Type B pancreatic cell (in vitro differentiated cells): ENCODE results near the gene STAG1. TPM values are rescaled to one million over a fixed set of nuclear protein-coding genes. Genes with fewer than 3 reads are reported as not detected.

Experiments used
- DNase-seq: peaks from one replicate; pipeline ENCODE4 v3.0.0; 2021; ENCODE audit warnings: mixed read lengths; ENCODE audit not compliant: unreplicated experiment; ENCODE audit errors: extremely low spot score
- H3K27ac Mint-ChIP-seq: 2 replicates; pipeline ENCODE4 v1.8.0; 2021; ENCODE audit warnings: mild to moderate bottlenecking, mixed read lengths
- H3K27me3 Mint-ChIP-seq: 2 replicates; pipeline ENCODE4 v1.8.0; 2021; ENCODE audit warnings: mixed read lengths
- H3K36me3 Mint-ChIP-seq: 2 replicates; pipeline ENCODE4 v1.8.0; 2021; ENCODE audit warnings: mixed read lengths
- H3K4me1 Mint-ChIP-seq: one replicate; pipeline ENCODE4 v1.8.0; 2021; ENCODE audit warnings: mixed read lengths; ENCODE audit not compliant: unreplicated experiment
- H3K4me3 Mint-ChIP-seq: 2 replicates; pipeline ENCODE4 v1.8.0; 2021; ENCODE audit warnings: mild to moderate bottlenecking, mixed read lengths
- H3K9me3 Mint-ChIP-seq: 2 replicates; pipeline ENCODE4 v1.8.0; 2021; ENCODE audit warnings: mixed read lengths
- total RNA-seq: library from RNA; stranded (reverse); gene quantifications from 2 replicates; pipeline ENCODE4 v1.2.1, GENCODE V29; 2021; ENCODE audit warnings: low replicate concordance
- TF ChIP-seq, protein P1 (sequence below): fragments of 200-600 bp; sonication (generic); conservative IDR thresholded peaks from 2 replicates; pipeline ENCODE4 v1.5.0; 2021; ENCODE audit warnings: antibody characterized with exemption, mild to moderate bottlenecking

STAG1 gene
- total RNA-seq, 1 donor from 2014 or later = 45.5 TPM

DNA sequence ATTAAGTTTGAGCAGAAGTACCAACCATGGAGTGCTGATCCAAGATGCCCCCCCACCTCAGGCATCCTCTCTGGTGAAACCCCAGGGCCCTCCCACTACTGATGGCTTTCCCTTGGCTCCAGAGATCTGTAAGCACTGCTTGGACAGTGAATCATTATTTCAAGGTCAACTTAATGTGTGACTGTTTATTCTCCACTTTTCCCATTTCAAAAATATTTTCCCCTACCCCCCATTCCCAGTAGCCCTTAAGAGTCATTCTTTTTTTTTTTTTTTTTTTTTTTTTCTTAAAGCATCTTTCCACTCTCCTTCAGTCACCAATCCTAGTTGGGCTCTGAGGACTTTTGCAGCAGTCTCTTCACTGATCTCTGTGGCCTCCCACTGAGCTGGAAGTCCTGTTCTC lies 419.4 kb downstream of the STAG1 start:
- TF ChIP-seq, protein P1, sequence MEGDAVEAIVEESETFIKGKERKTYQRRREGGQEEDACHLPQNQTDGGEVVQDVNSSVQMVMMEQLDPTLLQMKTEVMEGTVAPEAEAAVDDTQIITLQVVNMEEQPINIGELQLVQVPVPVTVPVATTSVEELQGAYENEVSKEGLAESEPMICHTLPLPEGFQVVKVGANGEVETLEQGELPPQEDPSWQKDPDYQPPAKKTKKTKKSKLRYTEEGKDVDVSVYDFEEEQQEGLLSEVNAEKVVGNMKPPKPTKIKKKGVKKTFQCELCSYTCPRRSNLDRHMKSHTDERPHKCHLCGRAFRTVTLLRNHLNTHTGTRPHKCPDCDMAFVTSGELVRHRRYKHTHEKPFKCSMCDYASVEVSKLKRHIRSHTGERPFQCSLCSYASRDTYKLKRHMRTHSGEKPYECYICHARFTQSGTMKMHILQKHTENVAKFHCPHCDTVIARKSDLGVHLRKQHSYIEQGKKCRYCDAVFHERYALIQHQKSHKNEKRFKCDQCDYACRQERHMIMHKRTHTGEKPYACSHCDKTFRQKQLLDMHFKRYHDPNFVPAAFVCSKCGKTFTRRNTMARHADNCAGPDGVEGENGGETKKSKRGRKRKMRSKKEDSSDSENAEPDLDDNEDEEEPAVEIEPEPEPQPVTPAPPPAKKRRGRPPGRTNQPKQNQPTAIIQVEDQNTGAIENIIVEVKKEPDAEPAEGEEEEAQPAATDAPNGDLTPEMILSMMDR = no peak
- DNase-seq = no peak
- no peak overlapping the region for H3K27ac Mint-ChIP-seq

GRCh38 chr3:136332302-136332701 lies 419.9 kb downstream of the STAG1 start:
- Mint-ChIP-seq H3K27ac (no peak overlapping the region), H3K9me3 (no peaks in the 10 kb centered on the region), H3K4me1 (no peaks in the 10 kb centered on the region), H3K4me3 (no peak overlapping the region), H3K36me3 (peaks cover 32% of the 10 kb centered on the region), H3K27me3 (no peaks in the 10 kb centered on the region)
- no peak for DNase-seq
- TF ChIP-seq, protein P1 = no peak

More for the DNA sequence above, 419.4 kb downstream of the STAG1 start:
- peaks cover 33% of the 10 kb centered on the region for H3K36me3 Mint-ChIP-seq
- H3K27me3 Mint-ChIP-seq = no peaks in the 10 kb centered on the region
- H3K4me3 Mint-ChIP-seq = no peak overlapping the region
- no peaks in the 10 kb centered on the region for H3K9me3 Mint-ChIP-seq
- no peaks in the 10 kb centered on the region for H3K4me1 Mint-ChIP-seq

- H3K27me3 Mint-ChIP-seq = no peaks in the 10 kb centered on the region
- H3K27ac Mint-ChIP-seq = no peak overlapping the region
- no peaks in the 10 kb centered on the region for H3K9me3 Mint-ChIP-seq
- H3K4me1 Mint-ChIP-seq = no peaks in the 10 kb centered on the region
- no peak overlapping the region for H3K4me3 Mint-ChIP-seq
- H3K36me3 Mint-ChIP-seq = peaks cover 40% of the 10 kb centered on the region
- no peak for DNase-seq
- TF ChIP-seq, protein P1 = no peak
Measured at GRCh38 chr3:136330900-136331299, 421.3 kb downstream of the STAG1 start.

- TF ChIP-seq, protein P1 = no peak
- Mint-ChIP-seq H3K27ac (no peak overlapping the region), H3K27me3 (no peaks in the 10 kb centered on the region), H3K4me3 (no peak overlapping the region), H3K36me3 (peaks cover 40% of the 10 kb centered on the region), H3K4me1 (no peaks in the 10 kb centered on the region), H3K9me3 (no peaks in the 10 kb centered on the region)
- DNase-seq = no peak
Measured at GRCh38 chr3:136329593-136329992, 422.6 kb downstream of the STAG1 start.

DNA sequence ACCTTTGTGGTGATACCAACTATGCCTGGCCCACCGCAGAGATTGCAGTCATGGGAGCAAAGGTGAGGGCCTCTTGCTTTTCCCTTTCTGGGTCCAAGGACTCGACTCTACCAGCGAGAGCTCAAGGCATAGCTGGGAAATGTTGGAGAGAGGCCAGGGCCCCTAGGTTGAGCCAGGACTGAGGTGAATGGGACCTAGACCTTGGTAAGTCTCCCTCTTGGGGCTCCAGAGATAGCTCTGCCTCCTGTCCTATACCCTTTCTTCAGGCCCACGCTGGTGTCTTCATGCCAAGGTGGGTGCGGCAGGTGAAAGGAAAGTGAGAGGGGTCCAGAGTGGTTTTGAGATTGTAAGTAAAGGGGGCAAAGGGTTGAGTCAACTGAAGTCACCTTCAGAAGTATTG lies 424.5 kb downstream of the STAG1 start:
- no peaks in the 10 kb centered on the region for H3K27me3 Mint-ChIP-seq
- H3K36me3 Mint-ChIP-seq = peaks cover 41% of the 10 kb centered on the region
- H3K4me1 Mint-ChIP-seq = no peaks in the 10 kb centered on the region
- peaks cover 7% of the 10 kb centered on the region for H3K9me3 Mint-ChIP-seq
- TF ChIP-seq, protein P1 = no peak
- no peak overlapping the region for H3K4me3 Mint-ChIP-seq
- DNase-seq = no peak
- no peak overlapping the region for H3K27ac Mint-ChIP-seq

GRCh38 chr3:136326316-136326715 lies 425.9 kb downstream of the STAG1 start:
- Mint-ChIP-seq H3K4me1 (no peaks in the 10 kb centered on the region), H3K27me3 (no peaks in the 10 kb centered on the region), H3K9me3 (peaks cover 16% of the 10 kb centered on the region), H3K36me3 (peaks cover 46% of the 10 kb centered on the region), H3K27ac (no peak overlapping the region), H3K4me3 (no peak overlapping the region)
- DNase-seq = no peak
- TF ChIP-seq, protein P1 = no peak
